OCI-LY1 (cell line): ENCODE results near the gene TFPI2.

Experiments
- H2AFZ ChIP-seq: fragments of 200-600 bp; sonication (generic), shearing (Covaris generic); 2 replicates; pipeline ENCODE4 v1.6.0; 2014; ENCODE audit warnings: antibody characterized with exemption, mild to moderate bottlenecking, low read length
- H3F3A ChIP-seq: fragments of 200-600 bp; sonication (generic), shearing (Covaris generic); 2 replicates; pipeline ENCODE4 v1.6.0; 2014; ENCODE audit warnings: mild to moderate bottlenecking, antibody characterized with exemption, low read length, moderate library complexity; ENCODE audit not compliant: insufficient read depth
- H3K27ac ChIP-seq: fragments of 200-600 bp; sonication (generic); 2 replicates; pipeline ENCODE4 v1.5.1; 2014; ENCODE audit warnings: low read length, mixed run types, mild to moderate bottlenecking, low read depth; ENCODE audit not compliant: poor library complexity, severe bottlenecking
- H3K27me3 ChIP-seq: fragments of 200-600 bp; sonication (generic); 2 replicates; pipeline ENCODE4 v1.6.0; 2014; ENCODE audit warnings: antibody characterized with exemption, mild to moderate bottlenecking, low read length, moderate library complexity; ENCODE audit not compliant: insufficient read depth
- H3K36me3 ChIP-seq: fragments of 200-600 bp; sonication (generic); 2 replicates; pipeline ENCODE4 v1.6.1; 2014; ENCODE audit warnings: mild to moderate bottlenecking, antibody characterized with exemption, low read length, moderate library complexity, mixed read lengths; ENCODE audit not compliant: insufficient read depth
- H3K4me1 ChIP-seq: fragments of 200-600 bp; sonication (generic); 2 replicates; pipeline ENCODE4 v1.5.1; 2014; ENCODE audit warnings: mild to moderate bottlenecking, low read length, moderate library complexity; ENCODE audit not compliant: insufficient read depth, severe bottlenecking
- H3K4me2 ChIP-seq: fragments of 200-600 bp; sonication (generic), shearing (Covaris generic); 2 replicates; pipeline ENCODE4 v1.6.1; 2014; ENCODE audit warnings: low read length
- H3K4me3 ChIP-seq: fragments of 200-600 bp; sonication (generic); 2 replicates; pipeline ENCODE4 v1.5.1; 2014; ENCODE audit warnings: low read length, low read depth, mild to moderate bottlenecking, mixed read lengths; ENCODE audit not compliant: poor library complexity, severe bottlenecking
- H3K79me2 ChIP-seq: fragments of 200-600 bp; shearing (Covaris generic); 2 replicates; pipeline ENCODE4 v1.6.1; 2016; ENCODE audit warnings: mixed run types, low read length, mixed read lengths; ENCODE audit not compliant: insufficient read depth
- H3K9ac ChIP-seq: fragments of 200-600 bp; sonication (generic), shearing (Covaris generic); 2 replicates; pipeline ENCODE4 v1.6.1; 2014; ENCODE audit warnings: mild to moderate bottlenecking, low read length, mixed read lengths
- H3K9me2 ChIP-seq: fragments of 200-600 bp; sonication (generic), shearing (Covaris generic); 2 replicates; pipeline ENCODE4 v1.6.1; 2014; ENCODE audit warnings: low read depth, mild to moderate bottlenecking, low read length, mixed read lengths
- H3K9me3 ChIP-seq: fragments of 200-600 bp; shearing (Covaris generic); 2 replicates; pipeline ENCODE4 v1.6.1; 2014; ENCODE audit warnings: low read length, mixed read lengths
- H4K20me1 ChIP-seq: fragments of 200-600 bp; sonication (generic), shearing (Covaris generic); 2 replicates; pipeline ENCODE4 v1.6.0; 2016; ENCODE audit warnings: mild to moderate bottlenecking, low read length; ENCODE audit not compliant: insufficient read depth
- EZH2 ChIP-seq: fragments of 200-600 bp; sonication (generic), shearing (Covaris generic); IDR thresholded peaks from 2 replicates; pipeline ENCODE4 v1.8.0; 2017; ENCODE audit warnings: borderline replicate concordance, mixed run types, mild to moderate bottlenecking, antibody characterized with exemption, low read length, moderate library complexity, mixed read lengths
- TF ChIP-seq, protein P1 (sequence below): fragments of 200-600 bp; sonication (generic), shearing (Covaris generic); IDR thresholded peaks from 2 replicates; pipeline ENCODE4 v1.5.1; 2017; ENCODE audit warnings: mild to moderate bottlenecking, antibody characterized with exemption, low read length, moderate library complexity, mixed read lengths

The TFPI2 gene, protein sequence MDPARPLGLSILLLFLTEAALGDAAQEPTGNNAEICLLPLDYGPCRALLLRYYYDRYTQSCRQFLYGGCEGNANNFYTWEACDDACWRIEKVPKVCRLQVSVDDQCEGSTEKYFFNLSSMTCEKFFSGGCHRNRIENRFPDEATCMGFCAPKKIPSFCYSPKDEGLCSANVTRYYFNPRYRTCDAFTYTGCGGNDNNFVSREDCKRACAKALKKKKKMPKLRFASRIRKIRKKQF

DNA sequence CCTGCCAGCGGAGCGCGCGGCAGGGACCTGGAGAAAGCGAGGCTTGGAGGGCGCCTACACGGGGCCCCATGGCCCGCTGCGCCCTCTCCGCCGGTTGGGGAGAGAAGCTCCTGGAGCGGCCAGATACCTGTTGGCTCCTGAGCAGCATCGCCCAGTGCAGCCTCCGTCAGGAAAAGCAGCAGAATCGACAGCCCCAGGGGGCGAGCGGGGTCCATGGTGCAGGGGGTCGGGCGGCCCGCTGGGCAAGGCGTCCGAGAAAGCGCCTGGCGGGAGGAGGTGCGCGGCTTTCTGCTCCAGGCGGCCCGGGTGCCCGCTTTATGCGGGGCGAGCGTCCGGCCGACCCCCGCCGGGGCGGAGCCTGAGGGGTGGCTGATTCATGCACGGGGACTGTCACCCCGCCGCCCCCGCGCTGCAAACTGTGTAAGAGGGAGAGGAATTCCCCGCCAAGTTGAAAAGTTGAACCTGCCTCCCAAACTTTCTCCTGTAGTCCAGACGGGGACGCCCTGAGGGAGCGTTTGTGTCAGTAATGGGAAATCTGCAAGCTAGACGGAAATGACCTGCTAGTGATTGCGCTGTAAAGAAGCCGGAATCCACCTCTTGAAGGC is at the start of gene TFPI2:
TSS of gene TFPI2 (minus strand) at position 290 of the 605 bp plus-strand sequence. CDS start at position 215, 75 bp downstream.
- H3K27ac ChIP-seq: no peak within 1 kb of the TSS
- no peaks in the 10 kb centered on the region for H3F3A ChIP-seq
- no peaks in the 10 kb centered on the region for H3K36me3 ChIP-seq
- no peaks in the 10 kb centered on the region for H3K79me2 ChIP-seq
- H3K4me3 ChIP-seq: peak within 1 kb of the TSS; percentile 64
- H3K9me3 ChIP-seq: no peaks in the 10 kb centered on the region
- no peaks in the 10 kb centered on the region for H4K20me1 ChIP-seq
- TF ChIP-seq EZH2: no peak
- TF ChIP-seq, protein P1, sequence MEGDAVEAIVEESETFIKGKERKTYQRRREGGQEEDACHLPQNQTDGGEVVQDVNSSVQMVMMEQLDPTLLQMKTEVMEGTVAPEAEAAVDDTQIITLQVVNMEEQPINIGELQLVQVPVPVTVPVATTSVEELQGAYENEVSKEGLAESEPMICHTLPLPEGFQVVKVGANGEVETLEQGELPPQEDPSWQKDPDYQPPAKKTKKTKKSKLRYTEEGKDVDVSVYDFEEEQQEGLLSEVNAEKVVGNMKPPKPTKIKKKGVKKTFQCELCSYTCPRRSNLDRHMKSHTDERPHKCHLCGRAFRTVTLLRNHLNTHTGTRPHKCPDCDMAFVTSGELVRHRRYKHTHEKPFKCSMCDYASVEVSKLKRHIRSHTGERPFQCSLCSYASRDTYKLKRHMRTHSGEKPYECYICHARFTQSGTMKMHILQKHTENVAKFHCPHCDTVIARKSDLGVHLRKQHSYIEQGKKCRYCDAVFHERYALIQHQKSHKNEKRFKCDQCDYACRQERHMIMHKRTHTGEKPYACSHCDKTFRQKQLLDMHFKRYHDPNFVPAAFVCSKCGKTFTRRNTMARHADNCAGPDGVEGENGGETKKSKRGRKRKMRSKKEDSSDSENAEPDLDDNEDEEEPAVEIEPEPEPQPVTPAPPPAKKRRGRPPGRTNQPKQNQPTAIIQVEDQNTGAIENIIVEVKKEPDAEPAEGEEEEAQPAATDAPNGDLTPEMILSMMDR: no peak
- H3K27me3 ChIP-seq: no peaks in the 10 kb centered on the region
- no peaks in the 10 kb centered on the region for H3K9me2 ChIP-seq
- no peak within 1 kb of the TSS for H2AFZ ChIP-seq
- H3K4me1 ChIP-seq: peaks cover 20% of the 10 kb centered on the region
- H3K9ac ChIP-seq: peak within 1 kb of the TSS; percentile 45; the same call in 1 of the 2 replicates
- peak within 1 kb of the TSS; percentile 82 for H3K4me2 ChIP-seq

DNA sequence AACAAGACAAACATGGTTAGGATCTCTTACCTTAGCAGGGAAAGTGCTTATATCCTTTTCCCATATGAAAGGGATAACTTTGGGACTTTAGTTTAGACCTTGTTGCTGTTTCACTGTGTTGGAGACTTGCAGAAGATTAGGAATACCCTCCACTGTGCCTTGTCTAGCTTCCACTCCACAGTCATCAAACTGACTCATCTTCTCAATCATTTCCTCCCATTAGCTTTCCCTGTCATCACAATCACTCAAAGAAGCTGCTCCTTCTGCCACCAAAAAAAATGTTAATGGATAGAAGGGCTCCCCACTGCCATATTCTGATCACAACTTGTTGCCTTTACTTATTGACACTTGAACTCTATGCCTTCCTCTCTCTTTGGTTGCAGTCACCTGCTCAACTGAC is 47.7 kb upstream of the TFPI2 start:
- H3K79me2 ChIP-seq: no peaks in the 10 kb centered on the region
- no peaks in the 10 kb centered on the region for H3K27me3 ChIP-seq
- H2AFZ ChIP-seq: no peak overlapping the region
- no peaks in the 10 kb centered on the region for H3K9me3 ChIP-seq
- no peaks in the 10 kb centered on the region for H3K36me3 ChIP-seq
- no peaks in the 10 kb centered on the region for H3K4me1 ChIP-seq
- H3K4me2 ChIP-seq: no peak overlapping the region
- H3K4me3 ChIP-seq: no peak overlapping the region
- H3K27ac ChIP-seq: no peak overlapping the region
- H3K9me2 ChIP-seq: no peaks in the 10 kb centered on the region
- no peak overlapping the region for H3K9ac ChIP-seq
- H3F3A ChIP-seq: no peaks in the 10 kb centered on the region
- no peaks in the 10 kb centered on the region for H4K20me1 ChIP-seq
- TF ChIP-seq, protein P1: no peak
- TF ChIP-seq EZH2: no peak

DNA sequence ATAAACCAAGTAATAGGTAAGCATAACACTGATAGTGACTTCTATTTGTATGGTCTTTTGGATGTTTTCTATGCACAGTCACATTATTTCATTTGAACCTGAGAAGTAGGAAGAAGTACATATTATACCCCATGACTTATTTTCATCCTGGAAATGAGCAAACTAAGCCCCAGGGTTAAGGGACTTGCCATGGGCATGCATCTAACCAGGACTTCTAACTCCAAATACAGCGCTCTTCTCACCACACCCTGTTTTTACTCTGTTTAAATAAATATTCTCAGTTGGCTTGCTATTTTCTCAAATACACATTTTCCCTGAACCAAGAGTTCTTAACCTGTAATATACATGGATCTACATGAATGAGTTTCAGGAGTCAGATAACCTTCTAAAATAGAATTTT is 47.3 kb upstream of the TFPI2 start:
- Histone ChIP-seq H2AFZ (no peak overlapping the region), H3K9ac (no peak overlapping the region), H3K36me3 (no peaks in the 10 kb centered on the region), H3K9me2 (no peaks in the 10 kb centered on the region), H3K27me3 (no peaks in the 10 kb centered on the region), H3K4me3 (no peak overlapping the region), H3F3A (no peaks in the 10 kb centered on the region), H3K4me2 (no peak overlapping the region), H3K79me2 (no peaks in the 10 kb centered on the region), H3K9me3 (no peaks in the 10 kb centered on the region), H3K27ac (no peak overlapping the region), H4K20me1 (no peaks in the 10 kb centered on the region), H3K4me1 (no peaks in the 10 kb centered on the region)
- TF ChIP-seq, protein P1: no peak
- TF ChIP-seq EZH2: no peak
